HG02763 (cell line): ENCODE data around the gene DDX41.
"Not testable (repeated sequence)": the region's sequence is repeated elsewhere in the genome, so short reads cannot be mapped to it uniquely, and the experiment has no call there.

Source experiments
- ATAC-seq: cut with Tn5 transposase; IDR thresholded peaks from one replicate; pipeline ENCODE4 v1.9.1; 2021; ENCODE audit warnings: mild to moderate bottlenecking, moderate library complexity; ENCODE audit not compliant: unreplicated experiment

DDX41 gene

GRCh38 chr5:177537389-177538361 lies 20.9 kb upstream of the DDX41 start:
- no peak for ATAC-seq

DNA sequence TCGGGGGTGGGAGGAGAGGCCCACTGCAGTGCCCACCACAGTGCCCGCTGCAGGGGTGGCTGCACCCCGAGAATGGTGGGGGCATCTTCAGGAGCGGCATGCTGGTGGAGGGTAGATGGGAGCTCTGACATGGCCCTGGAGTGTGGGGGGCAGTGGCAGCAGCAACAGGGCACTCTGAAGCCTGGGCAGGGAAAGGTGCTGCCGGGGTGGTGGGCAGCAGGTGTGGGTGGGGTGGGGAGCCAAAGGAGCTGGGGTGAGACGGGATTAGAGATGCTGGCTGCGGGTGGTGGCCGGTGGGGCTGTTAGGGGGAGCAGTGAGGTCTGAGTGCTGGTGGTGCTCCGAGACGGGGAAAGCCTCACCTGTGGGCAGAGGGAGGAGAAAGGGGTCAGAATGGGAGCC lies 19.6 kb upstream of the DDX41 start:
- ATAC-seq, result no peak

GRCh38 chr5:177535125-177535524 lies 18.4 kb upstream of the DDX41 start:
- ATAC-seq, result no peak

DNA sequence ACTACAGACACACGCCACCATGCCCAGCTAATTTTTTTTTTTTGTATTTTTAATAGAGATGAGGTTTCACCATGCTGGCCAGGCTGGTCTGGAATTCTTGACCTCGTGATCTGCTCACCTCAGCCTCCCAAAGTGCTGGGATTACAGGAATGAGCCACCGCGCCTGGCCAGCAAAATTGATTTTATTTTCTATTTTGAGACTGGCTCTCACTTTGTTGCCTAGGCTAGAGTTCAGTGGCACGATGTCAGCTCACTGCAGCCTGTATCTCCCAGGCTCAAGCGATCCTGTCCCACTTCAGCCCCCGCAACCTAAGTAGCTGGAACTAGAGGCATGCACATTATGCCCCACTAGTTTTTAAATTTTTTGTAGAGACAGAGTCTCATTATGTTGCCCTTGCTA lies 17.7 kb upstream of the DDX41 start:
- ATAC-seq, result not testable (repeated sequence)

GRCh38 chr5:177531209-177531940 lies 14.6 kb upstream of the DDX41 start:
- no peak for ATAC-seq

DNA sequence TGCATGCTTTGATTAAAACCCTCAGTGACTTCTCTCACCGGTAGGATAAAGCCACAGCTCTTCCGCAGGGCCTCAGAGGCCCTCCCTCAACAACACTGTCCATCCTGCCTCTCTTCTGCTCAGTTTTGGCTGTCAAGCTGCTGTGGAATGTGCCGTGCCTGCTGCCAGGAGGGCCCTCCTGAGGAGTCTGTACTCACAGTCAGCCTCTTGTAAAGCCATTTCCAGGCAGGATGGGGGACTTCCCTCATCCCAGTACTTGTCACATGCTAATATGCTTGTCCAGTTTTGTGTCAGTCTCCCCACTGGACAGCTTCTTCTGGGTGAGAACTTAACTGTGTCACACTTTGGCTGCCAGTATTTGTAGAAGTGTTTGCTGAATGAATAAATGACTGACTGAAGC lies 13.9 kb upstream of the DDX41 start:
- no peak for ATAC-seq

GRCh38 chr5:177529247-177530203 lies 12.8 kb upstream of the DDX41 start:
- no peak for ATAC-seq

- ATAC-seq, result no peak
Measured at GRCh38 chr5:177528631-177529030, 11.9 kb upstream of the DDX41 start.

DNA sequence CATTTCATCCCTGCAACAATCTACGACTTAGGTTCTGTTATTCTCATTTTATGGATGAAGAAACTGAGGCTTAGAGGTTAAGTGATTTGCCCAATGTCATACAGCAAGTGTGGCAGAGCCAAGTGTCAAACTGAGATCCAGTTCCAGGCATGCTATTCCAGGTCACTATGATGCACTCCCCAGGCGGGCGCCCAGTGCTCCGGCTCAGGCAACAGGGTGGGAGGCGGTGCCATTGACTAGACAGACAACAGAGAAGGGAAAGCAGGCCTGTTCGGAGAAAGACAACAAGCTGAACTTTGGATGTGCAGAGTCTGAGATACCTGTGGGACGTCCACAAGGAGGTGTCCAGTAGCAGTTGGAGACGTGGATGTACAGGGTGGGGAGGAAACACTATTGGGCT lies 10.8 kb upstream of the DDX41 start:
- no peak for ATAC-seq

DNA sequence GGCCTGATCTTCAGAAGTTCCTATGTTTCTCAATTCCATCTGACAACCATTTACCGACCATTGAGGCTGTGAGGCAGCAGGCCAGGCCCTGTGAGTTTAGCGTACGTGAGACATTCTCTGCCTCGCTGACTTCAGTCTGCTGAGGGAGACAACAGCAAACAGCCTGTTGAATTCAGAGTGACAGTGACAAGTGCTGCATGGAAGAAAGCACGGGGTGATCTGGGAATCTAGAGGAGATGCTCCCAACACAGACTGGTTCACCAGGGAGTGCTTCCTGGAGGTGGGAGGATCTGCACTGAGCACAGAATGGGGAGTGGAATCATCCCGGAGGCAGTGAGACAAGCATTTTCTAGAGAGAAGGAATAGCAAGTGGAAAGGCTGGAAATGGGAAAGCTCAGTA lies 10.0 kb upstream of the DDX41 start:
- ATAC-seq, result no peak

DNA sequence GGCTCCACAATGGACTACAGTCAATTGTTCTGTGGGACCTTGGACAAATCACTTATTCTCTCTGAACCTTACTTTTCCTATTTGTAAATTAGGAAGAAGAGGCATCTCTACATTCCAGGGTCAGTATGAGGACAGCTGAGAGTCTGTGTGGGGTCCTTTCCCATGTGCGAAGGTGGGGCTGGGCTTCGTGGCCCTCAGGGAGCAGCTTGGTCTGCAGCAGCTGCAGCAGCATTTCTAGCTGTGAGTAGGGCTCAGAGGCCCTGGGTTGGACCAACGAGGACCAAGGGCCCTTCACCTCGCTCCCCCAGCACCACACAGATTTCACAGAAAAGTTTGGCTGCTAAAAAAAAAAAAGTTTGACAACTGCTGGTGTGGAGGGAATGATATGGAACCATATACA lies 9.4 kb upstream of the DDX41 start:
- ATAC-seq, result no peak

DNA sequence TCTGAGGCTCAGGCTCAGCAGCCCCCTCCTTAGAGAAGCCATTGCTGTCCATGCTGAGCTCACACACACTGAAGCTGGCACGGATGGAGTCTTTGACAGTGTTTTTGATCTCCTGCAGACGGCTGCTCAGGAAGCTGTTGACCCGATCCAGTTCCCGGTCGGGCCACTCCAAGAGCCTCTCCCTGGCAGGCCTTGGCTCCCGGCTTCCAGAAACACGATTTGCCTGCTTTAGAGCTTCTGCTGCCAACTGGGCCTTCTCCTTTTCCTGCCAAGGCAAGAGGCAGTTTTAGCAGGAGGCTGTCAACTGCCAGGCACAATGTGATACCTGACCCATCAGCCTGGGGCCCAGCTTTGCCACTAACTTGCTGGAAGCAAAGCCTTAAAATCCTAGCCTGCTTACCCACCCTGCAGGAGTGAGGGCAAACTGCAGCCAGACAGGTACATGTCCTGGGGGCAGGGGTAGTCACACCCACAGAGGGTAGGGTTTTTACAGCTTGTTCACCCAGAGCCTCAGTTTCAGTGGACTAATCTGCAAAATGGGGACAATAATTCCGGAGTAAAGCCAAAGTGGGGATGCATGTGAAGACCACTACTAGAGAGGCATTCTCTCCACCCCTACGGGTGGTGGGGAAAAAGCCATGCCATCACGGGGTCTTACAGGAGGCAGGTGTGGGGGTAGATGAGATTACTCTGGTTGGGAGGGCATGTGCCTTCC lies 8.3 kb upstream of the DDX41 start:
- ATAC-seq, result no peak

DNA sequence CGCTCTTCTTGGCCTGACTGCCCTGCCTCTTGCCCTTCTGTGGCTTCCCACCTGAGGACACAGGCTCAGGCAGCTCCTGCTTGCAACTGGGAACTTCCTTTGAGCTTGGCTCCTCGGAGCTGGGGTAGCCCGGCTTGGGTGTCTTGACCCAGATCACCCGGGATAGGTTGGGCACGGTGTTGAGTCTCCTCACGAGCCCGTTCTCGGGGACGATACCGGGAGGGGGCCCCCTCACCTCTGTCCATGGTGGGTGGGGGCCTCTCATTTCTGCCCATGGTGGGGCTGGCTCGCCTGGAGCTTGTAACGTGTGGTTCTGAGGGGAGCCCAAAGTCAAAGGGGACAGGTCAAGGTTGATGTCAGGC lies 7.8 kb upstream of the DDX41 start:
- no peak for ATAC-seq

- no peak for ATAC-seq
Measured at GRCh38 chr5:177523711-177524538, 7.2 kb upstream of the DDX41 start.

GRCh38 chr5:177520916-177521513 lies 4.3 kb upstream of the DDX41 start:
- ATAC-seq, result no peak

- ATAC-seq, result no peak
Measured at GRCh38 chr5:177520271-177520670, 3.5 kb upstream of the DDX41 start.

DNA sequence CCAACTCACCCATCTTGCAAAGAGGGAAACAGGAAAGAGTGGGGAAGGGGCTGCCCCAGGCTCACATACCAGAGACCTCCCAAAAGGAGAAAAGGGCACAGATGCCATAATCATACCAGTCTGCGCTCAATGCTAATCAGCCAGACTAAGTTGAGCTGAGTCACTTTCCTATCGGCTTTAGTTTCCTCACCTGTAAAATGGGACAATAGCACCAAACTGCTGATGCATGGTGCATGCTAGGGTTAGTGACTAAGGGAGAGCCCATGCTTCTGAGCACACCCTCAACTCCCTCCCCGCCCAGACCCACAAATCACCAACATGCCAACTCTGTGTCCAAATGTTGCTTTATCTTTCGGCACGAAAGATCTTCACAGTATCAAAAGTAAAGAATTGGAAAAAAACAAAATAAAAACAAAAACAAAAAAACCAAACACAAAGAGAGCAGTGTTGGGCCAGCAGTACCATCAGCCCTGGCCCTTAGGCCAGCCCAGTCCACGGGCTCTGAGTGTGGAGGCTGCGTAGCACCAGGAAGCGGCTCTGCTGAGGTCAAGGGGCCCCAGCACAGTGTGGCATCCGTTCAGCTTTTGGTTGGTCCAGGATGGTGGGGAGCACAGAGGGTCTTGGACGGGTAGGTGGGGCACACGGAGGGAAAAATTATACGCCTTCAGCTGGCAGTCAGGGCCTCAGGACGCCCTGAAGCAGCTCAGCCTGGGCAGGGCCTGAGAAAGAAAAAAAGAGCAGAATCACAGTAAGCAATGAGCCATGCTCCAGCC lies 2.9 kb upstream of the DDX41 start:
- no peak for ATAC-seq

DNA sequence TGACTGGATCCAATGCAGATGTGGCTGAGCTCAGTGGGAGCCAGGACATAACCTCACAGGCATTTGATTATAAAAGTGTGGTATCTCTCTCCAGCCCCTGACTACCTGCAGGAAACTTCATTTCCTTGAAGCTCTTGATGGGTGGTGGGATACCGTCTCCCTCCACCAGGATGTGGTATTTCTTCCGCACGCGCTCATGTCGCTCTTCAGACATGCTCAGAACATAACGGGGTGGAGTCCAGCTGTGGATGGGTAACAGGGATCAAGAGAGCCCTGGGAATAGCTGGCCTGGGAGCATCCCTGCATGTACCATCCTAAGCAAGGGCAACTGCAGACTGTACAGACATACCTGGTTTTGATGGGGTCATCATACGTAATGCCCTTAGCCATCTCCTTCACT lies 1.2 kb downstream of the DDX41 start:
- no peak for ATAC-seq
